ENCODE data around the gene PRDM16.

Gene PRDM16

GRCh38 chr1:3410142-3410925, 341.3 kb downstream of the PRDM16 start:
- TF ChIP-seq, protein P1, sequence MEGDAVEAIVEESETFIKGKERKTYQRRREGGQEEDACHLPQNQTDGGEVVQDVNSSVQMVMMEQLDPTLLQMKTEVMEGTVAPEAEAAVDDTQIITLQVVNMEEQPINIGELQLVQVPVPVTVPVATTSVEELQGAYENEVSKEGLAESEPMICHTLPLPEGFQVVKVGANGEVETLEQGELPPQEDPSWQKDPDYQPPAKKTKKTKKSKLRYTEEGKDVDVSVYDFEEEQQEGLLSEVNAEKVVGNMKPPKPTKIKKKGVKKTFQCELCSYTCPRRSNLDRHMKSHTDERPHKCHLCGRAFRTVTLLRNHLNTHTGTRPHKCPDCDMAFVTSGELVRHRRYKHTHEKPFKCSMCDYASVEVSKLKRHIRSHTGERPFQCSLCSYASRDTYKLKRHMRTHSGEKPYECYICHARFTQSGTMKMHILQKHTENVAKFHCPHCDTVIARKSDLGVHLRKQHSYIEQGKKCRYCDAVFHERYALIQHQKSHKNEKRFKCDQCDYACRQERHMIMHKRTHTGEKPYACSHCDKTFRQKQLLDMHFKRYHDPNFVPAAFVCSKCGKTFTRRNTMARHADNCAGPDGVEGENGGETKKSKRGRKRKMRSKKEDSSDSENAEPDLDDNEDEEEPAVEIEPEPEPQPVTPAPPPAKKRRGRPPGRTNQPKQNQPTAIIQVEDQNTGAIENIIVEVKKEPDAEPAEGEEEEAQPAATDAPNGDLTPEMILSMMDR (IDR thresholded peaks at IDR 0.05; ENCODE audit: low read length), result no peak
- TF ChIP-seq EZH2 (IDR thresholded peaks at IDR 0.05; ENCODE audit: borderline replicate concordance, low read length), result no peak
- no peaks in the 10 kb centered on the region for H3K27me3 ChIP-seq (ENCODE audit: insufficient read depth, low read length)

DNA sequence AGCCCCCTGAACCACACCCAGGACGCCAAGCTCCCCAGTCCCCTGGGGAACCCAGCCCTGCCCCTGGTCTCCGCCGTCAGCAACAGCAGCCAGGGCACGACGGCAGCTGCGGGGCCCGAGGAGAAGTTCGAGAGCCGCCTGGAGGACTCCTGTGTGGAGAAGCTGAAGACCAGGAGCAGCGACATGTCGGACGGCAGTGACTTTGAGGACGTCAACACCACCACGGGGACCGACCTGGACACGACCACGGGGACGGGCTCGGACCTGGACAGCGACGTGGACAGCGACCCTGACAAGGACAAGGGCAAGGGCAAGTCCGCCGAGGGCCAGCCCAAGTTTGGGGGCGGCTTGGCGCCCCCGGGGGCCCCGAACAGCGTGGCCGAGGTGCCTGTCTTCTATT, 342.8 kb downstream of the PRDM16 start:
- Histone ChIP-seq H3K27me3 (ENCODE audit: insufficient read depth, low read length) (no peaks in the 10 kb centered on the region), H3K9me3 (ENCODE audit: low read length) (peaks cover under 1% of the 10 kb centered on the region; the same call in 1 of the 2 replicates), H3K9me2 (ENCODE audit: low read depth, low read length) (no peaks in the 10 kb centered on the region), H3K4me2 (ENCODE audit: low read length) (no peak overlapping the region), H3K27ac (ENCODE audit: low read depth, low read length, poor library complexity, severe bottlenecking) (no peak overlapping the region), H3K79me2 (ENCODE audit: insufficient read depth, low read length) (no peaks in the 10 kb centered on the region), H3K36me3 (ENCODE audit: insufficient read depth, low read length) (no peaks in the 10 kb centered on the region), H2AFZ (ENCODE audit: low read length) (no peak overlapping the region), H3K9ac (ENCODE audit: low read length) (no peak overlapping the region), H3F3A (ENCODE audit: insufficient read depth, low read length) (no peaks in the 10 kb centered on the region), H3K4me1 (ENCODE audit: insufficient read depth, low read length, severe bottlenecking) (no peaks in the 10 kb centered on the region), H4K20me1 (ENCODE audit: insufficient read depth, low read length) (no peaks in the 10 kb centered on the region), H3K4me3 (ENCODE audit: low read depth, low read length, poor library complexity, severe bottlenecking) (no peak overlapping the region)
- TF ChIP-seq, protein P1 (IDR thresholded peaks at IDR 0.05; ENCODE audit: low read length), result no peak
- TF ChIP-seq EZH2 (IDR thresholded peaks at IDR 0.05; ENCODE audit: borderline replicate concordance, low read length), result no peak

More at GRCh38 chr1:3410142-3410925, 341.3 kb downstream of the PRDM16 start:
- Histone ChIP-seq H3K9me3 (ENCODE audit: low read length) (no peaks in the 10 kb centered on the region), H3K79me2 (ENCODE audit: insufficient read depth, low read length) (no peaks in the 10 kb centered on the region), H3K4me3 (ENCODE audit: low read depth, low read length, poor library complexity, severe bottlenecking) (no peak overlapping the region), H3K9me2 (ENCODE audit: low read depth, low read length) (no peaks in the 10 kb centered on the region), H3K4me1 (ENCODE audit: insufficient read depth, low read length, severe bottlenecking) (no peaks in the 10 kb centered on the region), H3K4me2 (ENCODE audit: low read length) (no peak overlapping the region), H4K20me1 (ENCODE audit: insufficient read depth, low read length) (no peaks in the 10 kb centered on the region), H3K27ac (ENCODE audit: low read depth, low read length, poor library complexity, severe bottlenecking) (no peak overlapping the region), H3K36me3 (ENCODE audit: insufficient read depth, low read length) (no peaks in the 10 kb centered on the region), H2AFZ (ENCODE audit: low read length) (no peak overlapping the region), H3F3A (ENCODE audit: insufficient read depth, low read length) (no peaks in the 10 kb centered on the region), H3K9ac (ENCODE audit: low read length) (no peak overlapping the region)

DNA sequence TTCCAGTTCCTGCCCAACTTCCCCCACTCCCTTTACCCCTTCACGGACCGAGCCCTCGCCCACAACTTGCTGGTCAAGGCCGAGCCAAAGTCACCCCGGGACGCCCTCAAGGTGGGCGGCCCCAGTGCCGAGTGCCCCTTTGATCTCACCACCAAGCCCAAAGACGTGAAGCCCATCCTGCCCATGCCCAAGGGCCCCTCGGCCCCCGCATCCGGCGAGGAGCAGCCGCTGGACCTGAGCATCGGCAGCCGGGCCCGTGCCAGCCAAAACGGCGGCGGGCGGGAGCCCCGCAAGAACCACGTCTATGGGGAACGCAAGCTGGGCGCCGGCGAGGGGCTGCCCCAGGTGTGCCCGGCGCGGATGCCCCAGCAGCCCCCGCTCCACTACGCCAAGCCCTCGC, 343.4 kb downstream of the PRDM16 start:
- Histone ChIP-seq H3K9me3 (ENCODE audit: low read length) (peaks cover 4% of the 10 kb centered on the region; the same call in 1 of the 2 replicates), H2AFZ (ENCODE audit: low read length) (no peak overlapping the region), H3F3A (ENCODE audit: insufficient read depth, low read length) (no peaks in the 10 kb centered on the region), H3K27ac (ENCODE audit: low read depth, low read length, poor library complexity, severe bottlenecking) (no peak overlapping the region), H3K27me3 (ENCODE audit: insufficient read depth, low read length) (no peaks in the 10 kb centered on the region), H3K79me2 (ENCODE audit: insufficient read depth, low read length) (no peaks in the 10 kb centered on the region), H4K20me1 (ENCODE audit: insufficient read depth, low read length) (no peaks in the 10 kb centered on the region), H3K9me2 (ENCODE audit: low read depth, low read length) (no peaks in the 10 kb centered on the region), H3K4me3 (ENCODE audit: low read depth, low read length, poor library complexity, severe bottlenecking) (no peak overlapping the region), H3K9ac (ENCODE audit: low read length) (no peak overlapping the region), H3K36me3 (ENCODE audit: insufficient read depth, low read length) (no peaks in the 10 kb centered on the region), H3K4me1 (ENCODE audit: insufficient read depth, low read length, severe bottlenecking) (no peaks in the 10 kb centered on the region), H3K4me2 (ENCODE audit: low read length) (no peak overlapping the region)
- TF ChIP-seq, protein P1 (IDR thresholded peaks at IDR 0.05; ENCODE audit: low read length), result no peak

All from OCI-LY1 (cell line).